GM19351 (cell line): Measurements from ENCODE around the gene PANK1.
"Not testable (repeated sequence)": the region's sequence is repeated elsewhere in the genome, so short reads cannot be mapped to it uniquely, and the experiment has no call there.

Experiments
- ATAC-seq: cut with Tn5 transposase; IDR thresholded peaks from one replicate; pipeline ENCODE4 v1.9.1; 2021; ENCODE audit warnings: mild to moderate bottlenecking, moderate library complexity; ENCODE audit not compliant: unreplicated experiment

The PANK1 gene

GRCh38 chr10:89622151-89622550, 22.9 kb downstream of the PANK1 start:
- no peak for ATAC-seq

DNA sequence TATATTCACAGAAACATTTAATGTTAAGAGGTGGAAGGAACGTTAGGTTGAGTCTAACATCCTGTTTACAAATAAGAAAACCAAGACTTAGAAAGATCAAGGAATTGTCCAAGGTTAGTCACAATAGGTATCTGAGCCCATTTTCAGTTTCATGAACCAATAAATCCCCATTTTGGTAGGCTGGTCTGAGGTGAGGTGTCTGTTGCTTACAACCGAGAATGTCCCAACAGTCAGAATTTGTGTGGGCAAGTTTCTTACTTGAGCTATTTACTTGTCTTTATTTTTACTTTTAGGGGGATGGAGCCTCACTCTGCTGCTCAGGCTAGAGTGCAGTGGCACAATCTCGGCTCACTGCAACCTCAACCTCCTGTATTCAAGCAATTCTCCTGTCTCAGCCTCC, 23.6 kb downstream of the PANK1 start:
- ATAC-seq: no peak

GRCh38 chr10:89620296-89620695, 24.7 kb downstream of the PANK1 start:
- ATAC-seq: not testable (repeated sequence)

GRCh38 chr10:89615824-89616223, 29.2 kb downstream of the PANK1 start:
- no peak for ATAC-seq

GRCh38 chr10:89615112-89615511, 29.9 kb downstream of the PANK1 start:
- ATAC-seq: no peak

DNA sequence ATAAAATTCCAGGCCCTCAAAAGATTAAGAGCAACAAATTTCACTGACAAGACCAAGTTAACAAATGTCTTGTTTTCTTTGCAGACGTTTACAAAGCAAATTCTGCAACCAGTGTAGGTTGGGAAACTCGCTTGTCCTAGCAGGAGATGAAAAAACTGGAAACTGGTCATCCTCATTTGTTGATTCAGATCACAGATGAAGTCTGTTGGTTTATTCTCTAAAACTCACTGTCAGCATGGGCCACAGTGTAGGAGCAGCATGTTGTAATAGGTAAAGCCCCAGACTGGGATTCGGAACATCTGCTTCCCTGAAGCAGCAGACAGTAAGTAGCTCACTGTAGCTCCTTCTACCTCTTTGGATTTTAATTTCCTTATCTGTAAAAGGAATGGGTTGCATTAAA, 31.5 kb downstream of the PANK1 start:
- no peak for ATAC-seq

GRCh38 chr10:89611282-89611681, 33.8 kb downstream of the PANK1 start:
- ATAC-seq: no peak

- ATAC-seq: peak; percentile 99
Measured at GRCh38 chr10:89609833-89610346, 35.2 kb downstream of the PANK1 start.

- no peak for ATAC-seq
Measured at GRCh38 chr10:89604200-89604599, 40.8 kb downstream of the PANK1 start.

GRCh38 chr10:89602919-89603318, 42.1 kb downstream of the PANK1 start:
- ATAC-seq: no peak

- ATAC-seq: no peak
Measured at GRCh38 chr10:89601728-89602361, 43.2 kb downstream of the PANK1 start.

DNA sequence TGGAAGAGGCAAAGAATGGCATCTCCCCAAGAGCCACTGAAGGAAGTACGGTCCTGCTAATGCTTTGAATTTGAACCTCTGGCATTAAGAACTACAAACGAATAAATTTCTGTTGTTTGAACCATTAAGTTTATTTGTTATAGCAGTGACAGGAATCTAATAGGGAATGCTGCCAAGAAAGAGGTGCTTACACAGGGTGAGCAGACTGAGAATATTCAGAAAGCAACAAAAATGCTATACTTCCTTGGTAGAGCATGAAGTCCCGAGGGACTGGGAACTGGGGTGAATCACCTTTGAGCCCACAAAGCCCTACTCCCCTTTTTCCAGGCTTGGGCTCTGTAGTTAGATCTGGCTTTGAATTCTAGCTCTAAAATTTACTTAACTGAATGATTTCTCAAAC, 45.0 kb downstream of the PANK1 start:
- ATAC-seq: no peak

GRCh38 chr10:89593043-89593442, 52.0 kb downstream of the PANK1 start:
- no peak for ATAC-seq

DNA sequence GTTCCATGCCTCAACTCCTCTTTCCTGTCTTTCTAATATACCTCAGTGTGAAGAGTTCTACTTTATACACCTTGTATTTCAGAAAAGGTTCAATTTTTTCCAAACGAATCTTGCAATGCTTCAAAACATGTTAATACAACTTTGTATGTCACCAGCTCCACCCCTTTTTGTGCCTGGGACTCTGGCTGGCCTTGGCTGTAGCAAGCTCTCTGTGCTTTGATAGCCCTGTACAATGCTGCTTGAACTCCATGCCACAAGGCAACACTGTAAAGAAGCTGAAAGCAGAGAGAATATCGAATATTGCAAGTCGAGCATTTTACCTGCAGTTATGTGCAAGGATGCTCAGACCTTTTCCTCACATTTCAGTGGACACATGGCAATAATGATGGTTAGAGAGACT, 52.5 kb downstream of the PANK1 start:
- no peak for ATAC-seq

- no peak for ATAC-seq
Measured at GRCh38 chr10:89591796-89592271, 53.2 kb downstream of the PANK1 start.

- no peak for ATAC-seq
Measured at GRCh38 chr10:89591111-89591795, 53.8 kb downstream of the PANK1 start.

DNA sequence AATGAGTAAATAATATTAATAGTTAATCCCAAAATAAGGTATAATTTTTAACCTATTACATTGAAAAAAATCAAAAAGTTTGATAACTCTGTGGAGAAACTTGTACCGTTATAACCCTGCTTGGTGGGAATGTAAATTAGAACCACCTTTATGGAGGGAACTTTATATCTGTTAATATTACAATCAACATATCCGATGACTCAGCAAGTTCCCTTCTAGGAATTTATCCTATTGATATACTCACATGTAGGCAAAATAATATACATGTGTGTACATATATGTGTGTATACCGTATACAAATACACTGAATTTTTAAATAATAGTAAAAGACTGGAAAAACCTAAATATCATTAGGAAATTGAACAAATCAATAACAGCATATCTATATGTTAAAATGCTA, 54.7 kb downstream of the PANK1 start:
- no peak for ATAC-seq

DNA sequence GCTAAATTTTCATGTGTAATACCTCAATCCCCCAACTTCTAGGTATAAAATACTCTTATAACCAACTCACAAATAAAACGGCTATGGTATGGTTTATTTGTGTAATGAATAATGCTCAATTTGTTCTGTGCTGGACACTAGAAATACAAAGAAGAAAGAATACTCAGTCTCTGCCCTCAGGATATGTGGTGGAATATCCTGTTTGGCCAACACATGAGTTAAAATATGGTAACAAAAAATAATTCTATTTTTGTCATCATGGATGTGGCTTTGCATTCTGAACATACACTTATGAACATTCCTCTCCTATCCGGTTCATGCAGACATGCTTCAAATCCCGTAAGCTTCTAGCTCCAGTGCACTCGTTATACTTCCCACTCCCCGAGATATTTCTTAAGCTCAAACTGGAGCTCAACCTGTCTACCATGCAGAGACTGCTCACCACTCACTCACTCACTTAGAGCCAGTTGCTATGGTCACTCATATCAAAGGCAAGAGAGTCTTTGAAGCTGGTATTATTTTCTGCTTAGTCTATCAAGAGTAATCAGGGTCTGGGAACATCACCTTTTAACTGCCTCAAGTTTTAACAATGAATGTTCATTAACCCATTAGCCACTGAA, 55.8 kb downstream of the PANK1 start:
- no peak for ATAC-seq

- ATAC-seq: no peak
Measured at GRCh38 chr10:89588671-89589070, 56.4 kb downstream of the PANK1 start.

DNA sequence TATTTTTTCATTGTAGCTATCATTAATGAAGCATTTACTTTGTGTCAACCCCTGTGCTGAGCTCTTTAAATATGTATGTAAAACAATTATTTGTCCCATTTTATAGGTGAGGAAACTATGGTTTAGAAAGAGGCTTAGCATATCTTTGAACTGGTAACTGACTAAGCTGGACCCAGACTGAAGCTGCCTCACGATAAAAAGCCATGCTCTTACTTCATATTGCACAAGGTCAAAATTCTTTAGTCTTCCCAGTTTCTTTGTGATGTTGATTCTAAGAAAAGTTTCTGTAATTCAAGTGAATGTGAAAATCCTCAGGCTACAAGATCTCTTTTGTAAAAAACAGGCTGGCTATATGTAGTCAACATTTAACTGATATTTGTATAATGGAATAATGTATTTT, 63.0 kb downstream of the PANK1 start:
- no peak for ATAC-seq

DNA sequence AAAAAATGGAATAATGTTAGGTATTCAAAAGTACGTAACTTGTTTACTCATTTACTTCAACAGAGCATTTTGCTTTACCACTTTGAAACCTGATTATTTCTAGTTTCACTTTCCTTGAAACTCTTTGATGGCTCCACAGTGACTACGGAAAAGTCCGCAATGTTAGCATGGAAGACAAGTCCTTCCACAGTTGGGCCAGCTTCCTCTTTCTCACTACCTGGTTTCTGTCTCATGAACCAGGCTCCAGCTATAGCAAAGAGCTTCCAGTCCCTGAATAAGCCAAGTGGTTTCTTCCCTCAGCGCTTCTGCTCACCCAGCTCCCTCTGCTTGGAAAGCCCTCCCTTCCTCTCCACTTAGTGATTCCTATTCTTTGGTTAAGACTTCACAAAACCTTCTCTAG, 64.8 kb downstream of the PANK1 start:
- no peak for ATAC-seq

GRCh38 chr10:89576696-89577095, 68.3 kb downstream of the PANK1 start:
- ATAC-seq: no peak
